ENCODE results near the gene MRTFB.
"Not testable (repeated sequence)": the region's sequence is repeated elsewhere in the genome, so short reads cannot be mapped to it uniquely, and the experiment has no call there.

The MRTFB gene, protein sequence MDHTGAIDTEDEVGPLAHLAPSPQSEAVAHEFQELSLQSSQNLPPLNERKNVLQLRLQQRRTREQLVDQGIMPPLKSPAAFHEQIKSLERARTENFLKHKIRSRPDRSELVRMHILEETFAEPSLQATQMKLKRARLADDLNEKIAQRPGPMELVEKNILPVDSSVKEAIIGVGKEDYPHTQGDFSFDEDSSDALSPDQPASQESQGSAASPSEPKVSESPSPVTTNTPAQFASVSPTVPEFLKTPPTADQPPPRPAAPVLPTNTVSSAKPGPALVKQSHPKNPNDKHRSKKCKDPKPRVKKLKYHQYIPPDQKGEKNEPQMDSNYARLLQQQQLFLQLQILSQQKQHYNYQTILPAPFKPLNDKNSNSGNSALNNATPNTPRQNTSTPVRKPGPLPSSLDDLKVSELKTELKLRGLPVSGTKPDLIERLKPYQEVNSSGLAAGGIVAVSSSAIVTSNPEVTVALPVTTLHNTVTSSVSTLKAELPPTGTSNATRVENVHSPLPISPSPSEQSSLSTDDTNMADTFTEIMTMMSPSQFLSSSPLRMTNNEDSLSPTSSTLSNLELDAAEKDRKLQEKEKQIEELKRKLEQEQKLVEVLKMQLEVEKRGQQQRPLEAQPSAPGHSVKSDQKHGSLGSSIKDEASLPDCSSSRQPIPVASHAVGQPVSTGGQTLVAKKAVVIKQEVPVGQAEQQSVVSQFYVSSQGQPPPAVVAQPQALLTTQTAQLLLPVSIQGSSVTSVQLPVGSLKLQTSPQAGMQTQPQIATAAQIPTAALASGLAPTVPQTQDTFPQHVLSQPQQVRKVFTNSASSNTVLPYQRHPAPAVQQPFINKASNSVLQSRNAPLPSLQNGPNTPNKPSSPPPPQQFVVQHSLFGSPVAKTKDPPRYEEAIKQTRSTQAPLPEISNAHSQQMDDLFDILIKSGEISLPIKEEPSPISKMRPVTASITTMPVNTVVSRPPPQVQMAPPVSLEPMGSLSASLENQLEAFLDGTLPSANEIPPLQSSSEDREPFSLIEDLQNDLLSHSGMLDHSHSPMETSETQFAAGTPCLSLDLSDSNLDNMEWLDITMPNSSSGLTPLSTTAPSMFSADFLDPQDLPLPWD

DNA sequence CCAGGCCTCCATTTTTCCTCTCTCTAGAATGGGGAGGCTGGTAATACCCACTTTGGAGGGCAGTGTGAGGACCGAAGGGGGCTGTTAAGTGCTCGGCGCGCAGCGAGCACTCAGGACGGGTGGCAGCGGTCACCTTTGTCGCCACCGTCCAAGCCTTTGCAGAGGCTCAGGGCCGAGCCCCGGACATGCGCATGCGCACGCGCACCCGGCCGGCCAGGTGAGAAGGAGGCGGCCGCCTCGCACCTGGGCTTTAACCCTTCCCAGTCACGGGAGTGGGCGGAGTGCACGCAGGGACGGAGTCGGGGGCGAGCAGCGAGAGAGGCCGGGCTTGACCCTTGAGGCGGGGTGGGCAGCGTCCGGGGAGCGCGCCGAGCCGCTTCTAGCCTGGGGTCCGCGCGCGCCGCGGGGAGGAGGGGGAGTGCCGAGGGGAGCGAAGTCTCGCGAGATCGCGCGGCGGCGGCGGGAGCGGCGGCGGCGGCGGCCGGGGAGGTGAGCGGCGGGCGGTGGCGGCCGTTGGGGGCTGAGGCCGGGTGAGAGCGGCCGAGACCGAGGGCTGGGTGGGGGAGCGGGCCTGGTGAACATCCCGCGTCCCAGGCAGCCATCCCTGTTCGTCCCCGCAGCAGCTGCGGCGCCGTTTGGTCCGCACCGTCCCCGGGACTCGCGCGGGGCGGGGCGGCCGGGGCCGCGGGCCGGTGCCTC, at the start of gene MRTFB:
MRTFB (plus strand) TSS at position 443 of the 699 bp plus-strand sequence. CDS start 69,288 bp downstream, outside the sequence.
- DNase-seq, result peak in 1 of 2 experiments; percentile 62

DNA sequence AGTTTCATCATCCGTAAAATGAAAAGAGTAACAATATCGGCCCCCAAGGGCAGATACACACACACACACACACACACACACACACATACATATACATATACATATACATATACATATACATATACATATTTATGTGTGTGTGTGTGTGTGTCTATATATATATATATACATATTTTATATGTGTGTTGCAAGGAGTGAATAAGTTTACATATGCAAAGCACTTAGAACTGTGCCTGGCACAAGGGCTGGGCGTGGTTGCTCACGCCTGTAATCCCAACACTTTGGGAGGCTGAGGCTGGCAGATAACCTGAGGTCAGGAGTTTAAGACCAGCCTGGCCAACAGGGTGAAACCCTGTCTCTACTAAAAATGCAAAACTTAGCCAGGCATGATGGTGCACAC, 47.6 kb upstream of the MRTFB start:
- DNase-seq, result not testable (repeated sequence)

DNA sequence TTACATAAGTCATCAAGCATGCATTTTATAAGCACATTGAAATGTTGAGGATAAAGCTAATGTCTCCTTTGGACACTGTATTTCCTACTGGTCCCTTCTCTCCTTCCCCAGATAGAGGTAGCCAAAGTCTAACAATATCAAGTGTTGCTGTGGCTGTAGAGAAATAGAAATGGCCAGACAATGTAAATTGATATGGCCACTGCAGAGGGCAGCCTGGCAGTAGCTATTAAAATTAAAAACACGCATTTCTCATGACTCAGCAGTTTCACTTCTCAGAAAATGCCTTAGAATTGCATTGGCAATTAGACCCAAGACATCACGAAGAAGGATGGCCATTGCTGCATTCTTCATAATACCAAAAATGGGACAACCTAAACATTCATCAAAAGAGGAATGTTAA, 46.8 kb upstream of the MRTFB start:
- no peak for DNase-seq

DNA sequence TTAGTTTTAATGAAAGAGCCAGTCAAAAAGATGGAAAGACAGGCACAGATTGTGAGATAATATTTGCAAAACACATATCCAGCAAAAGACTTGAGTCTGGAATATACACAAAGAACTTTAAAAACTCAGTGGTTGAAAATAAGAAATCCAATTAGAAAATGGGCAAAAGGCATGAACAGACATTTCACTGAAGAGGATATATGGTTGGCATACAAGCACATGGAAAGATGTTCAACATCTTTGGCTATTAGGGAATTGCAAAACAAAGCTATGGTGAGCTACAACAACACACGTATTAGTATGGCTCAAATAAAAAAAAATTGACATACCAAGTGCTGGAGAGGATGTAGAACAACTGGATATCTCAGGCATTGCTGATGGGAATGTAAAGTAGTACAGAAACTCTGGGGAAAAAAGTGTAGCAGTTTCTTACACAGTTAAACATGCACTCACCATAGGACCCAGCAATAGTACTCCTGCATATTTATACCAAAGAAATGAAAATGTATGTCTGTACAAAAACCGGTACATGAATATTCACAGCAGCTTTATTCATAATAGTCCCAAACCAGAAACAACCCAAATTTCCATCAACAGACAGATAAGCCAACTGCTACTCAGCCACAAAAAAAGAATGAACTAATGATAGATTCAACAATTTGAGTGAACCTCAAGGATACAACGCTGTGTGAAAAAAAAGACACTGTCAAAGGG, 44.4 kb upstream of the MRTFB start:
- DNase-seq, result no peak

DNA sequence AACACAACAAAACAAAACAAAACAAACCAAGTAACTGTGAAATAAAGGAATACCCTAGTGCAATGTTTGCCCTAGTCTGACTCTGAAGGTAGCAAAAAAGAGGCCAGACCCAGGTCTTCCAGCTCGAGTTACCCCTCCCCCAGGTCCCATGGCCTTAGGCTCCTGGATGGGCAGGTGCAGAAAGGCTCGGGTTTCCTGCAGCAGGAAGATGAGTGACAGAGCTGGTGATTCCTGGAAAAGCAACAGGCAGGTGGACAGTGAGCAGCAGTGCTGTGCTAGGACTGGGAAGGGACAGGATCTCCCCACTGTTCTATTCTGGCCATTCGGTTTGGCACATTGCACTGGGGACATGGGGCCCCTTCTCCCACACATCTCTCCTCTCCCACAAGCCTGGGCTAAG, 42.9 kb upstream of the MRTFB start:
- no peak for DNase-seq

DNA sequence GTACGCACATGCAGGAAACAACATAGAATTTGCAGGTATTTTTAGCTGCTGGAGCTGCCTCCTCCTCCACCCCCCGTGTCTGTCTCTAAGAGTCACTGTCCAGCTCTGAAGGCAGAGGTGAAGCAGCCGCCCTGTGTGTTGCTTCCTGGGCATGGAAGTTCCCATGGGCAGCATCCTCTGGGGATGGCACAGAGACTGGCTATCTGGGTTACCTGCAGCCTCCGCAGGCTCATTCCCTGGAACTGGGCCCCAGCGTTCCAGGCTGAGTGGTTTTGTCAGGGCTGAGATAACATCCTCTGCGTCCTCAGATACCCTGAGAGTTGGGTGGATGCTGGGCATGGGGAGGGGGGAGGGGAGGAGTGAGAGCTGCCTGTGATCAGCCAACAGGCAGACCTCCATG, 41.5 kb upstream of the MRTFB start:
- DNase-seq, result no peak

DNA sequence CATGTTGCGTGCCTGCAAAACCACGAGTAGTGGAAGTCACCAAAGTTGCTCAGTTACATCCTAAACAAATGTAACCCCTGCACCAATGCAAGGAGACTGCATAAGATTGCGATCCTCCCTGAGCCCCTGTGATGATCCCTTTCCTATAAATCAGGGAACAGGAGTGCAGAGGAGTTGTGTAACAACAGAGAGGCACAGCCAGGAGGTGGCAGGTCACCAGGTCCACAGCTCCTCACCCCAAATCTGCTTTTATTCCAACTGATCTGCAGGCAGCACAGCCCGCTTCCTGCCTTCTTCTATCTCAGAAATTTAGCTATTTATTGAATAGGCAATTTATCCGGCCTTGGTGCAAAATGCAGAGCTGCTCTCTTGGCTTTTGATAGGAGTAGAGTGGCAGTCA, 36.0 kb upstream of the MRTFB start:
- DNase-seq, result no peak

DNA sequence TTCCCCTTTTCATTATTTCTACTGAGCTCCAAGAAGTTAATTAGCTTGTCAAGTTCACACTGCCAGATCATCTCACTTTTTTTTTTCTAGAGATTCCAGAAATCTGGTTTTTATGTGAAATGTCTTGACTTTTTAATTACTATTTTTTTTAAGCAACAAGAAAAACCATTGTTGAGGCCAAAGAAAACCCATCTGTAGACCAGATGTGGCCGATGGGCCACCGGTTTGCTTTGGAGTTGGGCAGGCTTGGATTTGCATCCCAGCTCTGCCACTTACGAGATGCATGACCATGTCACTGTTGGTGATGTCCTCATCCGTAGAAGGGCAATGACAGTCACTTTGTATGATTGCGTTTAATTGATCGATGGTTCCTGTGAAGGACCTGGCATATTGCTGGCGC, 34.2 kb upstream of the MRTFB start:
- no peak for DNase-seq

DNA sequence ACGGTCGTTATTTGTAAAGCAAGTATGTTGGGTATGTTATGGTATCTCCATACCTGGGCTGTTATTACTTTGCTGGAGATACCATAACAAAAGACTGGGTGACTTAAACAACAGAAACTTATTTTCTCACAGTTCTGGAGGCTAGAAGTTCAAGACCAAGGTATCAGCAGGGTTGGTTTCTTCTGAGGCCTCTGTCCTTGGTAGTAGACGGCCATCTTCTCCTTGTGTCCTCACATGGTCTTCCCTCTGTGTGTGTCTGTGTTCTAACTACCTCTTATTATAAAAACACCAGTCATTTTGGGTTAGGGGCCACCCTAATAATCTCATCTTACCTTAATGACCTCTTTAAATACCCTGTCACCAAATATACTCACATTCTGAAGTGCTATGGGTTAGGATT, 33.2 kb upstream of the MRTFB start:
- DNase-seq, result no peak

DNA sequence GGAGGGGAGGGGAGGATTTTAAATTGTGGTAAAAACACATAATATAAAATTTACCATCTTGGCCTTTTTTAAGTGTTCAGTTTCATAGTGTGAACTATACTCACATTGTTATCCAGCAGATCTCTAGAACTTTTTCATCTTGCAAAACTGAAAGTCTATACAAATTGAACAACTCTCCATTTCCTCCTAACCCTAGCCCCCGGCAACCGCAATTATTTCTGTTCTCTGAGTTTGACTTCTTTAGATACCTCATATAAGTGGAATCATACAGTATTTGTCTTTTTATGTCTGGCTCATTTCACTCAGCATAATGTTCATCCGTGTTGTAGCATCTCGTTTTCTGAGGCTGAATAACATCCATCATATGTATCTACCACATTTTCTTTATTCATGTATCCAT, 30.0 kb upstream of the MRTFB start:
- no peak for DNase-seq

DNA sequence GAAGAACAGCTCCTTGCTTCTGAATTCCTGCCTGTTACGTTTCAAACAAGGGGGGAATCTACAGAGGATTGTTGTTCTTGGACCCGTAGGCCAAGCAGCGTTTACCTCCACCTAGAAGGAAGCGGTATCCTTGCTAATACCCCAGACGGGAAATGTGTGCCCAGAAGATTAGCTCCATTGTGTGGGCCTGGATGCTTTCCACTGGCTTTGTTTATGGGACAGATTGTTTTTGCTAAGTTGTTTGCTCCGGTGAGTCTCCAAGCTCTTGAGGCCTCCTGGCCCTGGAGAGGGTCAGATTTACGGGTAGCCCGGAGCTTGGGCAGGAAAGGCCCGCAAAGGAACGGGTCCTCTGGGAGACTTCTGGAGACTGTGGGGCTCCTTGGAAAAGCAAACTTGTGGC, 28.4 kb upstream of the MRTFB start:
- DNase-seq, result no peak

DNA sequence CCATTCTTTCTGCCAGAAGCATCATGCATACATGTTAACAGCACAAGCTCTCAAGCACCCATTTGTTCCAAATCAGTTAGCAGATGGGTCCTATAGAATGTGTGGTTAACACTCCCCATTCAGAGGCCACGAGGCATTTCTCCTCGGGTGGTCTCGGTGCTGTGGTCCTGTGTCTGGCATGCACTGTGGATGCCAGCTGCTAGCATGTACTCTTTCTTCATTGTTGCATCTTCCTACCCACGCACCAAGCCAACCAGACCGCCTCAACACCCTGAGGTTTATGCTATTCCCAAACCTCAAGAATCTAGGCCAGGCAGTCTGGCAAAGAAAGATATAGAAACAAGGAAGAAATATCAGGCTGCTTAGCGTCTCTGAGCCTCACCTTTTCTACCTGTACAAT, 27.8 kb upstream of the MRTFB start:
- DNase-seq, result no peak

DNA sequence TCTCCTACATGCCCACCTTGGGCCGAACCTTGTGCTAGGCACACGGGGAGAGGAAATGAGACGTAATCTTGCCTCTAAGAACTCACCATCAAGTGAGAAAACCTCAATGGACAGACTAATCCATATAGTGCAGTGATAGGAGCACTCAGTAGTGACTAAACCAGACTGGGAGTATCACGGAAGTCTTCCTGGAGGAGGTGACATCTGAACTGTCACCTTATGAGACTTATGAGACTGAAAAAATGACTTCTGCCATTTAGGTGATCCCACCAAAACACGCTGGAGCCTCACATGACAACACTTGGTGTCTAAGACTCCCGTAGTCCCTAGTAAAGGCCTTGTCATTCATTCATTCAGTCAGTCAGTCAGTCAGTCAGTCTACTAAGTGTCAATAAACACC, 27.3 kb upstream of the MRTFB start:
- no peak for DNase-seq

DNA sequence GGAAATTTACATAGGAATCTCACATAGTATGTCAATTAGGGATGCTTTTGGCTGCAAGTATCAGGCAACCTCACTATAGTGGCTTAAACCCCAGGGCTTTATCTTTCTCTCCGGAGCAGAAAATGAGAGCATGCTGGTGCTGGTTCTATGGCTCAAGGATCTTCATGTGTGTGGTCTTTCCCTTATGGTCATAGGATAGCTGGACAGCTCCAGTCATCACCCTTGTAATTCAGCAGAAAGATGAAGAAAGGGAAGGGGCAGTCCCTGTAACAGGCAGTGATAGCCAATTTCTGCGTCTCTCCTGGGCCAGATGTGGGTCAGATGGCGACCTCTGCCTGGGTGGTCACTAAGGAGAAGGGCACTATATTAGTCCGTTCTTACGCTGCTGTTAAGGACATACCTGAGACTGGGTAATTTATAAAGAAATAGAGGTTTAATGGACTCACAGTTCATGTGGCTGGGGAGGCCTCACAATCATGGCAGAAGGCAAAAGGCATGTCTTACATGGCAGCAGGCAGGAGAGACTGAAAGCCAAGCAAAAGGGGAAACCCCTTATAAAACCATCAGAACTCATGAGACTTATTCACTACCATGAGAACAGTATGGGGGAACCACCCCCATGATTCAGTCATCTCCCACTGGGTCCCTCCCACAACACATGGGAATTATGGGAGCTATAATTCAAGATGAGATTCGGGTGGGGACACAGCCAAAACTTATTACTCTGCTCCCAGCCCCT, 23.8 kb upstream of the MRTFB start:
- DNase-seq, result not testable (repeated sequence)

DNA sequence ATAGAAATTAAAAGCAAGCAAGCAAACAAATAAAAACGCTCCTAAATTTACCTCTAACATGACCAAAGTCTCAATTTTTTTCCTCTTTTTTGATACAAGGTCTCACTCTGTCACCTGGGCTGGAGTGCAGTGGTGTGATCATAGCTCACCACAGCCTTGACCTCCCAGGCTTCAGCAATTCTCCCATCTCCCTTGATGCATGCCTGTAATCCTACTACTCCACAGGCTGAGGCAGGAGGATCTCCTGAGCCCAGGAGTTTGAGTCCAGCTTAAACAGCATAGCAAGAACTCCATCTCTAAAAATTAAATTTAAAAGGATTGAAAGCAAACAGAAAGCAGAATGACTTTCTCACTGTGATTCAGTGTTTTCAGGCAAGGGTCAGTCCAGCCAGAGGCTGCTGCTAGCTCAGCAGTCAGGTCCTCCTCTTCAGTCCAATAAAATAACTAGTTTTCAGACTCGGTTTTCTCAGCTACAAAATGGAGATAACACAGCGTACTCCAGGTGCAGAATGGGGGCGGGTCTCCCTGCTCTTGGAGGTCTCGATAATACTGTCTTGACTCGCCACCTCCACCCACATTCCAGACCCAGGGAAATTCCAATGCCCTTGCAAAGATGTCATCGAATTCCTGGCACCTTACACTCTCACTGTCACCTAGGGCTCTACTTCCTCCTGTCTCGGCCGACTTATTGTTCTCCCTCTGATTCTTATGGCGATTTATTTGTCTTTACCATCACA, 20.7 kb upstream of the MRTFB start:
- no peak for DNase-seq

DNA sequence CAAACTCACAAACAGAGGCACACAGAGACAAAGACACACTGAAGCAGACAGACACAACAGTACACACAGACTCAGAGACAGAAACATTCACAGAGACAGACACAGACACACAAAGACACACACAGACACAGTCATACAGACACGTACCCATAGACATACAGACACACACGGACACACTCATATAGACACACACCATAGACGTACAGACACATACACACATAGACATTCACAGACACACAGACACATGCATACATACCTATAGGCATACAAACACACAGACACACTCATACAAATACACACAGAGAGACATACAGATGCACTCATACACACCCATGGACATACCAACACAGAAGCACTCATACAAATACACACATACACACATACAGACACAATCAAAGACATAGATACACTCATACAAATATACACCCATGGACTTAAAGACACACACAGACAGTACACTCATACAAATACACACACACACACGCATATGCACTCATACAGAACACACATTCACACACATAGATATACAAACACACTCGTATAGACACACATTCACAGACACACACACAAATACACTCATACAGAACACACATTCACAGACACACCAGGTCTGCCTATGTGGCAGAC, 19.9 kb upstream of the MRTFB start:
- DNase-seq, result no peak

DNA sequence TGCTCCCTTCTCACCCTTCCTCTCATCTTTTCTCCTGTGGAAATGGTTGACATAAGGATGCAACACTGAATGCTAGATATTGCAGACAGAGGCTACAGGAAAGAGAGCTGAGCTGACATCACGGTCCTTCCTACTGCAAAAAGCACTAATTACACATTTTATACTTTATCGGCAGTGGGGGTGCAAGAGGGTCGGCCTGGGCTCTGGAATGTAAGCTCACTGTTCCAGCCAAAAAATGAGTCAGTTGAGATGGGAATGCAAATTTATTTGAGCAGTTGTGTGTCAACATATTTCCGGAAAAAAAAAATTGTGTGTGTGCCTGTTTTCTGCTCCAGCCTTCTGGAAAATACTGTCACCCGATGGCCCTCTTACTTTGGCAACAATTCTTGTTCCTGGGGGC, 14.1 kb upstream of the MRTFB start:
- no peak for DNase-seq

DNA sequence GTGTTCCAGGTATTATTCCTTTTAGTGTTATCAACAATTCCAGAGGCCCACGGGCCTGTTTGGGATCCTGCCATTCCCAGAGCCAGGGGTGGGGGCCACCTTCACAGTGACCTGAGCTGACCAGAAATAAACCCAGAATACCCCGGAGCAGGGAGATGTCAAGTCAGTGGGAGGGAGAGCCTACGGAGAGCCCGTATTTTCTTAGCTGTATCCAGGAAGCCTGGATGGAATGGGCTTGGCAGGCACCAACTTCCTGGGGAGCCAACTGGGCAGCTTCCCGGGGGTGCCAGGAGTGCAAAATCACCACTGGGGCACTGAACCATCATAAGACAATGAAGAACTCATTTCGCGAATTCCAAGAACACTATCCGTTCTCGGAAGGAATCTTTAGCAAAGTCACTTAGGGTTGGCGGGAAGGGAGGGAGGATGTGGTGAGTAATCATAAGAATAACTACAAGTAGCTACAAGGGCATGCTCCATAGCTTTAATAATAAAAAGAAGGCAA, 13.2 kb upstream of the MRTFB start:
- DNase-seq, result no peak

DNA sequence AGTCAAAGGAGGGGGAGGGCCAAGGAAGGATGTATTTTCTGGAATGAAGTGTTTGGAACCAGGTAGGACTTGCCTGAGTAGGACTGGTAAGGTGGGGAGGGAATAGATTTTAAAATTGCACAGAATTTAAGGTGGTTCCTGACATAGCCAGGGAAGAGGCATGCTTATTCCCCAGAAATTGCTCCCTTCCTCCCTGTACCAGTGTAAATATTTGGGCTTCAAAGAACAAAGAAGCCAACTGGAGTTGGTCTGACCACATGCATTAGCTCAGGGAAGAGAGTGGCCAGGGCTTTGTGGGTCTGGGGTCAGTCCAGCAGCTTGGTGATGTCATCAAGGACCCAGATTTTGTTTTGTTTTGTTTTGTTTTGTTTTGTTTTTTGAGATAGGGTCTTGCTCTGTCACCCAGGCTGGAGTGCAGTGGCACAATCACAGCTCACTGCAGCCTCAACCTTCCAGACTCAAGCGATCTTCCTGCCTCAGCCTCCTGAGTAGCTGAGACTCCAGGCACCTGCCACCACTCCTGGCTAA, 9.3 kb upstream of the MRTFB start:
- no peak for DNase-seq

DNA sequence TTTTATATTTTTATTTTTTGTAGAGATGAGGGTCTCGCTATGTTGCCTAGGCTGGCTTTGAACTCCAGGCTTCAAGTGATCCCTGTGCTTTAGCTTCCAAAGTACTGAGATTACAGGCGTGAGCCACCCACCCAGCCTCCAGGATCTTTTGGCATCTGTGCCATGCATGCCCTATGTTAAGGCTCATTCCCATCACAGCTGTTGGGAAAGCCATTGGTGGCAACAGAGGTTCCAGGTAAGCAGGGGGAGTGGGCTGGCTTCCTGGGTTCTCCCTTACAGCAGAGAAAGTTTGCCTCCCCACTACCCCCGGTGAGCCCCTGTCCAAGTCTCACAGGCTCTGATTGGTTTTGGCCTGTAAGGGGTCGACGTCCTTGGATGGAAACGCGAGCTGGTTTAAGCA, 8.9 kb upstream of the MRTFB start:
- no peak for DNase-seq

All from cerebellar nuclear complex (tissue), 1 donor.